Brain microvascular endothelial cell (primary cell): ENCODE measurements around the gene NDEL1.

Experiments used
- DNase-seq: peaks from one replicate; pipeline ENCODE4 v3.0.0-alpha.2; 2020
- H3K27ac ChIP-seq: fragments of 250-450 bp; sonication (Bioruptor Pico); 2 replicates; pipeline ENCODE4 v1.5.1; 2020; ENCODE audit warnings: mild to moderate bottlenecking, moderate library complexity
- H3K27me3 ChIP-seq: fragments of 250-450 bp; sonication (Bioruptor Pico); replicated peaks from 2 replicates; pipeline ENCODE4 v1.5.1; 2020; ENCODE audit warnings: mild to moderate bottlenecking
- H3K36me3 ChIP-seq: fragments of 250-450 bp; sonication (Bioruptor Pico); replicated peaks from 2 replicates; pipeline ENCODE4 v1.5.1; 2020; ENCODE audit warnings: mild to moderate bottlenecking
- H3K4me3 ChIP-seq: 2 replicates; pipeline ENCODE4 v1.5.1; 2011; ENCODE audit warnings: low read depth, mild to moderate bottlenecking, control low read depth, low read length, moderate library complexity
- CTCF ChIP-seq: IDR thresholded peaks from 2 replicates; pipeline ENCODE4 v1.5.1; 2011; ENCODE audit warnings: low read depth, mild to moderate bottlenecking, moderate library complexity, low read length, control low read depth, inconsistent platforms; ENCODE audit errors: missing control alignments
- in situ Hi-C: cut with HindIII; loops from 2 replicates; pipeline ENCODE4 v1.10.0; 2017; ENCODE audit warnings: low sequenced_read_pairs, low pct_ligation_motif_present

The NDEL1 gene

GRCh38 chr17:8504460-8505207 lies 69.0 kb downstream of the NDEL1 start:
- no peak for TF ChIP-seq CTCF
- DNase-seq = no peak
- peaks cover 59% of the 10 kb centered on the region for H3K36me3 ChIP-seq

GRCh38 chr17:8506145-8506544 lies 70.5 kb downstream of the NDEL1 start:
- in situ Hi-C loops = no loop called here
- Histone ChIP-seq H3K27ac (no peak overlapping the region), H3K36me3 (peaks cover 50% of the 10 kb centered on the region), H3K4me3 (no peak overlapping the region), H3K27me3 (no peaks in the 10 kb centered on the region)
- no peak for TF ChIP-seq CTCF
- no peak for DNase-seq

More at GRCh38 chr17:8504460-8505207, 69.0 kb downstream of the NDEL1 start:
- in situ Hi-C loops = no loop called here
- Histone ChIP-seq H3K27me3 (no peaks in the 10 kb centered on the region), H3K27ac (no peak overlapping the region), H3K4me3 (no peak overlapping the region)

GRCh38 chr17:8514801-8515200 lies 79.1 kb downstream of the NDEL1 start:
- H3K27ac ChIP-seq = no peak overlapping the region
- H3K36me3 ChIP-seq = peaks cover 64% of the 10 kb centered on the region
- H3K4me3 ChIP-seq = no peak overlapping the region
- DNase-seq = no peak
- H3K27me3 ChIP-seq = no peaks in the 10 kb centered on the region
- in situ Hi-C loops = no loop called here
- TF ChIP-seq CTCF = no peak
